ENCODE results near the gene DEPDC5. TPM values are rescaled to one million over a fixed set of nuclear protein-coding genes. Genes with fewer than 3 reads are reported as not detected.

DEPDC5 gene
- total and polyA plus RNA-seq, 9 of the 15 experiments (the other 6 are each of a cell fraction or from before 2014, with no cell fraction given), result 2.3 to 12.3 (median 10.7) TPM

GRCh38 chr22:31749636-31750364, 4.0 kb upstream of the DEPDC5 start, which contains the start of gene PRR14L (continued):
- TF ChIP-seq, protein P1, sequence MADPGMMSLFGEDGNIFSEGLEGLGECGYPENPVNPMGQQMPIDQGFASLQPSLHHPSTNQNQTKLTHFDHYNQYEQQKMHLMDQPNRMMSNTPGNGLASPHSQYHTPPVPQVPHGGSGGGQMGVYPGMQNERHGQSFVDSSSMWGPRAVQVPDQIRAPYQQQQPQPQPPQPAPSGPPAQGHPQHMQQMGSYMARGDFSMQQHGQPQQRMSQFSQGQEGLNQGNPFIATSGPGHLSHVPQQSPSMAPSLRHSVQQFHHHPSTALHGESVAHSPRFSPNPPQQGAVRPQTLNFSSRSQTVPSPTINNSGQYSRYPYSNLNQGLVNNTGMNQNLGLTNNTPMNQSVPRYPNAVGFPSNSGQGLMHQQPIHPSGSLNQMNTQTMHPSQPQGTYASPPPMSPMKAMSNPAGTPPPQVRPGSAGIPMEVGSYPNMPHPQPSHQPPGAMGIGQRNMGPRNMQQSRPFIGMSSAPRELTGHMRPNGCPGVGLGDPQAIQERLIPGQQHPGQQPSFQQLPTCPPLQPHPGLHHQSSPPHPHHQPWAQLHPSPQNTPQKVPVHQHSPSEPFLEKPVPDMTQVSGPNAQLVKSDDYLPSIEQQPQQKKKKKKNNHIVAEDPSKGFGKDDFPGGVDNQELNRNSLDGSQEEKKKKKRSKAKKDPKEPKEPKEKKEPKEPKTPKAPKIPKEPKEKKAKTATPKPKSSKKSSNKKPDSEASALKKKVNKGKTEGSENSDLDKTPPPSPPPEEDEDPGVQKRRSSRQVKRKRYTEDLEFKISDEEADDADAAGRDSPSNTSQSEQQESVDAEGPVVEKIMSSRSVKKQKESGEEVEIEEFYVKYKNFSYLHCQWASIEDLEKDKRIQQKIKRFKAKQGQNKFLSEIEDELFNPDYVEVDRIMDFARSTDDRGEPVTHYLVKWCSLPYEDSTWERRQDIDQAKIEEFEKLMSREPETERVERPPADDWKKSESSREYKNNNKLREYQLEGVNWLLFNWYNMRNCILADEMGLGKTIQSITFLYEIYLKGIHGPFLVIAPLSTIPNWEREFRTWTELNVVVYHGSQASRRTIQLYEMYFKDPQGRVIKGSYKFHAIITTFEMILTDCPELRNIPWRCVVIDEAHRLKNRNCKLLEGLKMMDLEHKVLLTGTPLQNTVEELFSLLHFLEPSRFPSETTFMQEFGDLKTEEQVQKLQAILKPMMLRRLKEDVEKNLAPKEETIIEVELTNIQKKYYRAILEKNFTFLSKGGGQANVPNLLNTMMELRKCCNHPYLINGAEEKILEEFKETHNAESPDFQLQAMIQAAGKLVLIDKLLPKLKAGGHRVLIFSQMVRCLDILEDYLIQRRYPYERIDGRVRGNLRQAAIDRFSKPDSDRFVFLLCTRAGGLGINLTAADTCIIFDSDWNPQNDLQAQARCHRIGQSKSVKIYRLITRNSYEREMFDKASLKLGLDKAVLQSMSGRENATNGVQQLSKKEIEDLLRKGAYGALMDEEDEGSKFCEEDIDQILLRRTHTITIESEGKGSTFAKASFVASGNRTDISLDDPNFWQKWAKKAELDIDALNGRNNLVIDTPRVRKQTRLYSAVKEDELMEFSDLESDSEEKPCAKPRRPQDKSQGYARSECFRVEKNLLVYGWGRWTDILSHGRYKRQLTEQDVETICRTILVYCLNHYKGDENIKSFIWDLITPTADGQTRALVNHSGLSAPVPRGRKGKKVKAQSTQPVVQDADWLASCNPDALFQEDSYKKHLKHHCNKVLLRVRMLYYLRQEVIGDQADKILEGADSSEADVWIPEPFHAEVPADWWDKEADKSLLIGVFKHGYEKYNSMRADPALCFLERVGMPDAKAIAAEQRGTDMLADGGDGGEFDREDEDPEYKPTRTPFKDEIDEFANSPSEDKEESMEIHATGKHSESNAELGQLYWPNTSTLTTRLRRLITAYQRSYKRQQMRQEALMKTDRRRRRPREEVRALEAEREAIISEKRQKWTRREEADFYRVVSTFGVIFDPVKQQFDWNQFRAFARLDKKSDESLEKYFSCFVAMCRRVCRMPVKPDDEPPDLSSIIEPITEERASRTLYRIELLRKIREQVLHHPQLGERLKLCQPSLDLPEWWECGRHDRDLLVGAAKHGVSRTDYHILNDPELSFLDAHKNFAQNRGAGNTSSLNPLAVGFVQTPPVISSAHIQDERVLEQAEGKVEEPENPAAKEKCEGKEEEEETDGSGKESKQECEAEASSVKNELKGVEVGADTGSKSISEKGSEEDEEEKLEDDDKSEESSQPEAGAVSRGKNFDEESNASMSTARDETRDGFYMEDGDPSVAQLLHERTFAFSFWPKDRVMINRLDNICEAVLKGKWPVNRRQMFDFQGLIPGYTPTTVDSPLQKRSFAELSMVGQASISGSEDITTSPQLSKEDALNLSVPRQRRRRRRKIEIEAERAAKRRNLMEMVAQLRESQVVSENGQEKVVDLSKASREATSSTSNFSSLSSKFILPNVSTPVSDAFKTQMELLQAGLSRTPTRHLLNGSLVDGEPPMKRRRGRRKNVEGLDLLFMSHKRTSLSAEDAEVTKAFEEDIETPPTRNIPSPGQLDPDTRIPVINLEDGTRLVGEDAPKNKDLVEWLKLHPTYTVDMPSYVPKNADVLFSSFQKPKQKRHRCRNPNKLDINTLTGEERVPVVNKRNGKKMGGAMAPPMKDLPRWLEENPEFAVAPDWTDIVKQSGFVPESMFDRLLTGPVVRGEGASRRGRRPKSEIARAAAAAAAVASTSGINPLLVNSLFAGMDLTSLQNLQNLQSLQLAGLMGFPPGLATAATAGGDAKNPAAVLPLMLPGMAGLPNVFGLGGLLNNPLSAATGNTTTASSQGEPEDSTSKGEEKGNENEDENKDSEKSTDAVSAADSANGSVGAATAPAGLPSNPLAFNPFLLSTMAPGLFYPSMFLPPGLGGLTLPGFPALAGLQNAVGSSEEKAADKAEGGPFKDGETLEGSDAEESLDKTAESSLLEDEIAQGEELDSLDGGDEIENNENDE (IDR thresholded peaks at IDR 0.05; ENCODE audit: low read depth, low read length), result no peak
- TF ChIP-seq ZNF134 (CRISPR knock-in tag; conservative IDR thresholded peaks at IDR 0.05) (no peak), HNRNPL (IDR thresholded peaks at IDR 0.05; ENCODE audit: low read depth, low read length) (0 out of 2 replicates have a peak, but pooled peaks have one; percentile 19), E2F3 (CRISPR knock-in tag; IDR thresholded peaks at IDR 0.05) (no peak), NCOR1 (IDR thresholded peaks at IDR 0.05) (no peak), HDAC1 (IDR thresholded peaks at IDR 0.05) (peak in 1 of 2 experiments; percentile 61; a peak in 2 of 4 replicates), ZNF133 (CRISPR knock-in tag; IDR thresholded peaks at IDR 0.05) (no peak), ZFX (CRISPR knock-in tag; IDR thresholded peaks at IDR 0.05) (peak; percentile 87), MYC (IDR thresholded peaks at IDR 0.05; ENCODE audit: low read depth, low read length) (peak; percentile 96), MYC (CRISPR knock-in tag; IDR thresholded peaks at IDR 0.05; ENCODE audit: borderline replicate concordance, low read depth) (peak; percentile 82; the same call in 1 of the 2 replicates), BRF1 (IDR thresholded peaks at IDR 0.05; ENCODE audit: borderline replicate concordance, extremely low read depth, insufficient read length) (no peak), NR3C1 (CRISPR knock-in tag; IDR thresholded peaks at IDR 0.05) (no peak), ZNF449 (CRISPR knock-in tag; IDR thresholded peaks at IDR 0.05) (no peak), PHF8 (IDR thresholded peaks at IDR 0.05; ENCODE audit: borderline replicate concordance, low read length) (peak; percentile 94), RBM39 (optimal IDR thresholded peaks at IDR 0.05; ENCODE audit: low read depth, low read length) (no peak), SMARCC2 (IDR thresholded peaks at IDR 0.05; ENCODE audit: low read depth) (no peak)

Data from K562 (cell line).